Bronchial smooth muscle cell (primary cell): ENCODE data around the gene P2RY11. TPM values are rescaled to one million over a fixed set of nuclear protein-coding genes. Genes with fewer than 3 reads are reported as not detected.

Experiments
- total RNA-seq: library from RNA; depleted of rRNA; stranded (reverse); fragments of >200 nt; gene quantifications from 2 replicates; pipeline ENCODE4 v1.2.1, GENCODE V29; 2014

The P2RY11 gene
- total RNA-seq, result 1.9 and 3.0 TPM in 2 replicates

GRCh38 chr19:10111405-10111811 is at the start of gene P2RY11:
P2RY11 (plus strand) TSS chr19:10111693; CDS start chr19:10111722, 29 bp downstream.

GRCh38 chr19:10085641-10086590 is 25.6 kb upstream of the P2RY11 start, which contains the start of gene SHFL:
SHFL (plus strand) TSS chr19:10086317; CDS start chr19:10086428, 111 bp downstream.

DNA sequence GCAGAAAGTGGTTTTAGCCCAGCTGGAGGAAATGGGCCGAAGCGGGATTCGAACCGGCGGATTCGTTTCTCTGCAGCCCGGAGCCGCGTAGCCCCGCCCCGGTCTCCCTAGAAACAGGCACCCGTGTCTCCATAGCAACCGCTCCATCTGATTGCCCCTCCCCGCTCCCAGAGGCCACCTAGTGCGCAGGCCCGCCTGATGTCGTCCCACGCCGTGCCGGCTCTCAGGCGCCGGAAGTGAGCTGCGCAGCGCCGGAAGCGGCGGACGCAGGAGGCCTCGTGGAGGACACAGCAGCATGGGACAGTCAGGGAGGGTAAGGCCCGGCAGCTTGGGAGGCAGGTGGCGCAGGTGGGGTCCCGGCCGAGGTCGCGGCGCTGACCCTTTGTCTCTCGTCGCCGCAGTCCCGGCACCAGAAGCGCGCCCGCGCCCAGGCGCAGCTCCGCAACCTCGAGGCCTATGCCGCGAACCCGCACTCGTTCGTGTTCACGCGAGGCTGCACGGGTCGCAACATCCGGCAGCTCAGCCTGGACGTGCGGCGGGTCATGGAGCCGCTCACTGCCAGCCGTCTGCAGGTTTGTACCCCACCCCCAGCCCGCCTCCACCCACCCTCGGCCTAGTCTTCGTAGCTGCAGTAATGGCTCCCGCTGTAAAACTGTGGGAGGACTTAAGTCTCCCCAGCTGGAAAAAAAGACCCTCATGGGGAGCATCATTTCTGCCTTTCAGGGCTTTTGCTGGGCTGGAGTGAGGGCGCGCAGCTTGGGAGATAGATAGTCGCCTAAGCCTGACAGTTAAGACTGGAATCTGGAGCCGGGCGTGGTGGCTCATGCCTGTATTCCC is 5.2 kb upstream of the P2RY11 start, which contains the start of gene PPAN:
TSS of gene PPAN (plus strand) at position 263 of the 837 bp plus-strand sequence. CDS start at position 296, 33 bp downstream.

Other genes with a start within 250 kb of the P2RY11 start
- gene OLFM2, start 175.2 kb upstream of the P2RY11 start, total RNA-seq, result 2.8 and 3.2 TPM in 2 replicates
- 1.6 and 1.7 TPM in 2 replicates for gene COL5A3, start 101.2 kb upstream of the P2RY11 start, total RNA-seq
- not detected in 2 replicates for gene RDH8, start 98.2 kb upstream of the P2RY11 start, total RNA-seq
- gene SHFL, start 25.4 kb upstream of the P2RY11 start, total RNA-seq, result 23.0 and 26.8 TPM in 2 replicates
- 0.09 and 0.16 TPM in 2 replicates for gene ANGPTL6, start 9.0 kb upstream of the P2RY11 start, total RNA-seq
- gene PPAN, start 5.3 kb upstream of the P2RY11 start, total RNA-seq, result 21.9 and 22.2 TPM in 2 replicates
- gene EIF3G, start 8.2 kb downstream of the P2RY11 start, total RNA-seq, result 329 and 373 TPM in 2 replicates
- gene DNMT1, start 83.3 kb downstream of the P2RY11 start, total RNA-seq, result 28.7 and 29.5 TPM in 2 replicates
- gene S1PR2, start 119.6 kb downstream of the P2RY11 start, total RNA-seq, result 24.4 and 56.8 TPM in 2 replicates
- 12.0 and 14.7 TPM in 2 replicates for gene MRPL4, start 140.5 kb downstream of the P2RY11 start, total RNA-seq
- 3.8 and 5.9 TPM in 2 replicates for gene ICAM1, start 159.4 kb downstream of the P2RY11 start, total RNA-seq
- gene ICAM4, start 175.3 kb downstream of the P2RY11 start, total RNA-seq, result 2.7 and 5.7 TPM in 2 replicates
- gene ICAM5, start 178.3 kb downstream of the P2RY11 start, total RNA-seq, result 0.69 and 1.4 TPM in 2 replicates
- gene ZGLP1, start 198.1 kb downstream of the P2RY11 start, total RNA-seq, result 0.16 and 0.17 TPM in 2 replicates
- gene FDX2, start 204.3 kb downstream of the P2RY11 start, total RNA-seq, result 14.2 and 20.3 TPM in 2 replicates
- 4.1 and 5.2 TPM in 2 replicates for gene RAVER1, start 221.8 kb downstream of the P2RY11 start, total RNA-seq
- gene ICAM3, start 227.9 kb downstream of the P2RY11 start, total RNA-seq, result 9.8 and 12.0 TPM in 2 replicates